ENCODE data around the gene TRIM58.

Gene TRIM58, protein sequence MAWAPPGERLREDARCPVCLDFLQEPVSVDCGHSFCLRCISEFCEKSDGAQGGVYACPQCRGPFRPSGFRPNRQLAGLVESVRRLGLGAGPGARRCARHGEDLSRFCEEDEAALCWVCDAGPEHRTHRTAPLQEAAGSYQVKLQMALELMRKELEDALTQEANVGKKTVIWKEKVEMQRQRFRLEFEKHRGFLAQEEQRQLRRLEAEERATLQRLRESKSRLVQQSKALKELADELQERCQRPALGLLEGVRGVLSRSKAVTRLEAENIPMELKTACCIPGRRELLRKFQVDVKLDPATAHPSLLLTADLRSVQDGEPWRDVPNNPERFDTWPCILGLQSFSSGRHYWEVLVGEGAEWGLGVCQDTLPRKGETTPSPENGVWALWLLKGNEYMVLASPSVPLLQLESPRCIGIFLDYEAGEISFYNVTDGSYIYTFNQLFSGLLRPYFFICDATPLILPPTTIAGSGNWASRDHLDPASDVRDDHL

DNA sequence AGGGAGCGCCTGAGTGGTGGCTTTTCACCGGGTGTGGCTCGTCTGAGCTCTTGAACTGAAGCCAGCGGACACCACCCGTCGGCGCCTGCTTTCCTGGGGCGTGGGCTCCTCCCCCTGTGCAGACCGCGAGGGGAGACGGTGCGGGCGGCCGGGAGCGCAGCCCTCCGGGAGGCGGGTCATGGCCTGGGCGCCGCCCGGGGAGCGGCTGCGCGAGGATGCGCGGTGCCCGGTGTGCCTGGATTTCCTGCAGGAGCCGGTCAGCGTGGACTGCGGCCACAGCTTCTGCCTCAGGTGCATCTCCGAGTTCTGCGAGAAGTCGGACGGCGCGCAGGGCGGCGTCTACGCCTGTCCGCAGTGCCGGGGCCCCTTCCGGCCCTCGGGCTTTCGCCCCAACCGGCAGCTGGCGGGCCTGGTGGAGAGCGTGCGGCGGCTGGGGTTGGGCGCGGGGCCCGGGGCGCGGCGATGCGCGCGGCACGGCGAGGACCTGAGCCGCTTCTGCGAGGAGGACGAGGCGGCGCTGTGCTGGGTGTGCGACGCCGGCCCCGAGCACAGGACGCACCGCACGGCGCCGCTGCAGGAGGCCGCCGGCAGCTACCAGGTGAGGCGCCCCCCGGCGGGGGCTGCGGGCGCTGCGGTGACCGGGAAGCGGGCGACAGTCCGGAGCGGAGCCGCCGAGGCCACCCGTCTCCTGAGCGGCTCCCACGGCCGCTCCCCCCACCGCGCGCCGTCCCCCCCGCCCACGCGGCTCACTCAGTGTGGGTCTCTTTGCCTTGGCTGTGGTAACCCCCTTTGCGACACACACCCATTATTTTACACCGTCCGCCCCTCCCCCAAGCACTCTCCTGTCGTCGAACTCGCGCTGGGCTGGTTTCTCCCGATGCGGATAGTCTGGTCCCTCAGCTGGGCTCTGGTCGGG, at the start of gene TRIM58:
TRIM58 (plus strand) TSS at position 119 of the 916 bp plus-strand sequence; CDS start at position 179, 60 bp downstream.
- no peak for FAIRE-seq

DNA sequence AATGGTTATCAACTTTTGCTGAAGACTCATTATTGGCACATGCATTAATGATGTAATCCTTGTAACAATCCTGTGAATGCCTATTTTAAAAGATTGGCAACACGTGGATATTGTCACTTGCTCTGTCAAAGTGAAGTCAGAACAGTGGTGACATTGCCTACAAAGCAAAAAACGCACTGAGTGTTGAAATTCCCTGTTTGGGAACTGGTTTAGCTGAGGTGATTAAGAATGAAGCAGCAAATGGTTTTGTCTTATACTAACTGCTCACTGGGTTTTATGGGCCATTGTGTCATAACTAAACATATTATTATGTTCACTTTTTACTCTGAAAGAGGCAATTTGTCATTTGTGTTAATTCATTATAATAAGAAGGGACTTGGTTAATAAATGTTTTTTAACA, 44.4 kb upstream of the TRIM58 start:
- no peak for FAIRE-seq

DNA sequence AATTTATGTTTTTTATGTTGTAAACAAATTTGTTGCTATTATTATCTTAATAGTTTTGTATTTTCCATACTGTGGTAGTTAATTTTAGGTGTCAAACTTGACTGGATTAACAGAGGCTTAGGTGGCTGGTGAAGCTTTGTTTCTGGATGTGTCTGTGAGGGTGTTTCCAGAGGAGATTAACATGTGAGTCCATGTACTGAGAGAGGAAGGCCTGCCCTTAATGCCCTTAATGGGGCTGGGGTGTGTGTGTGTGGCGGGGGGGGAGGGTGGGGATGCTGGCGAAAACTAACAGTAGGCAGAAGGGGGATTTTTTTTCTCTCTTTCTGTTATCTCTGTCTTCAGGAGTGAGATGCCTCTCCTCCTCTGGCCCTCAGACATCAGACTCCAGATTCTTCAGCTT, 34.9 kb upstream of the TRIM58 start:
- FAIRE-seq = no peak

DNA sequence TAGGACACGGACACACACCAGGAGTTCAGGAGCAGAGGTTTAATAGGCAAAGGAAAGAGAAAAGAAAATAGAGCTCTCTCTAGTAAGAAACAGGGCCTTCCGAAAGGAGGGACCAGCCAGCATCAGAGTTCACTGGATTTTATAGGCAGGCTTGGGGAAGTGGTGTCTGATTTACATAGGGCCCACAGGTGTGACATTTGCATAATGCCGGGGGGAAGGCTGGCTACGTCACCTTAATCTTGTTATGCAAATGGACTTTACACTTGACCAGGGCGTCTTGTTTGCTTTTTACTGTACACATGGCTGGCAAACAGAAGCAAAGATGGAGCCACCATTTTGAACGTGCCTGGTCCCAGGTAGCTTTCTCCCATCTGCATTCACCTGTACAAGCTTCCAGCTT, 33.0 kb upstream of the TRIM58 start, which contains the start of gene OR14A16:
OR14A16 (minus strand) TSS at position 97 of the 400 bp plus-strand sequence. CDS start 8,390 bp downstream, outside the sequence.
- FAIRE-seq = no peak

DNA sequence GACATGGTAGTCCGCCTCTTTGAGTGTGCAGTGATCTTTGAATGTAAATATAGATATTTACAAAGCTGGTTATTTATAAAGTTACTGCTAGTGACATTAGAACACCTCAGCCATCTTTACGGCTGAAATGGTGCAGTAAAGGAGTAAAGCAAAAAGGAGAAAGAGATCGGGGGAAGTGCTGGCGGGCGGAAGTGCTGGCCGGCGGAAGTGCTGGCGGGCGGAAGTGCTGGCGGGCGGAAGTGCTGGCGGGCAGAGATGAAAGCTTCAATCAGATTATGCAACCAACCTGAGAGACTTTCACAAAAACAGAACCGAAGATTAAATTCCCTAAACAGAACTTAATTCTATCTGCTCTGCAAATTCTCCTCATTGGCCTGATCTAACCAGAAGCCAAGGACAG, 31.6 kb upstream of the TRIM58 start:
- FAIRE-seq = no peak

DNA sequence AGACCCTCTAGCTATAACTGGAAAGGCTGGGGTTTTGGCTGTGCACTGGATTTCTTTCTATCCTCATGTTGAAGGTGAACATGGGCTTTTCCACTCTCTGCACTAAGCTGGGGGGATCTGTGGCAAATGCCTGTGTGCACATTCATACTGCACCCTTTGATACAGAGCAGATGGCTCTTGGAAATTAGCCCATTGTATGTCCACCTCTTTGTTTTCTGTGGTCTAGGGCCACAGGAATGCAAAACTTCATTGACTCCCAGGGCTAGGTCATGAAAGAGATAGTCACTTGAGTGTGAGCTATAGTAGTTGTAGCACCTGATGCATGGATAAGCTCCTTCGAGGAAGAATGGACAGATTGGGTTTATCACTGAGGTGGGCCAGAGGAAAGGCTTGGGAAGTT, 27.3 kb upstream of the TRIM58 start:
- no peak for FAIRE-seq

DNA sequence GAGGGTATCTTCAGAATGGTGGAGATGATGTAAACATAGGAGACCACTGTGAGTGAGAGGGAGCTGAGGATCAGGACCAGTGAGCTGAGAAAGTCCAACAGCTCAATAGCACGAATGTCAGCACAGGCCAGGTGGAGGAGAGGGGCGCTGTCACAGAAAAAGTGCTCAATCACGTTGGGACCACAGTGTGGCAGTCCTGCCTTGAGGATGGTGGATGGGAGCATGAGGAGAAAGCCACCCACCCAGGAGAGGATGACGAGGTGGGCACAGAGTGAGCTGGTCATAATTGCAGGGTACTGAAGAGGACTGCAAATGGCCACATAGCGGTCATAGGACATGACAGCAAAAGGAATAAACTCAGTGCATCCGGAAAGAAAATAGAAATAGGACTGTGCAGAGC, 23.4 kb upstream of the TRIM58 start:
- FAIRE-seq = no peak

DNA sequence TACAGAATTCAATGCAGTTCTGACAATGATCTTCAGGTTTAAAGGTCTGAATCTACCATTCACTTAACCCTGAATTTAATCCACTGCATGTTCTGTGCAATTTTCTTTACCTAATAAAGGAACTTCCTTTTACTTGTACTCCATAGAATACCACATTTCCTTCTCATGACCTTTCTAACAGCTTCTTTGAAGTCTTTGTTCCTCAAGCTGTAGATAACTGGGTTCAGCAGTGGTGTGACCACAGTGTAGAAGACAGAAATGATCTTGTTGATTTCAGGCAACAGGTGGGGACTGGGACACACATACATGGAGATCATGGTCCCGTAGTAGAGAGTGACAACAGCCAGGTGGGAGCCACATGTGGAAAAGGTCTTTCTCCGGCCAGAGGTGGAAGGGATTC, 16.2 kb upstream of the TRIM58 start:
- FAIRE-seq = no peak

DNA sequence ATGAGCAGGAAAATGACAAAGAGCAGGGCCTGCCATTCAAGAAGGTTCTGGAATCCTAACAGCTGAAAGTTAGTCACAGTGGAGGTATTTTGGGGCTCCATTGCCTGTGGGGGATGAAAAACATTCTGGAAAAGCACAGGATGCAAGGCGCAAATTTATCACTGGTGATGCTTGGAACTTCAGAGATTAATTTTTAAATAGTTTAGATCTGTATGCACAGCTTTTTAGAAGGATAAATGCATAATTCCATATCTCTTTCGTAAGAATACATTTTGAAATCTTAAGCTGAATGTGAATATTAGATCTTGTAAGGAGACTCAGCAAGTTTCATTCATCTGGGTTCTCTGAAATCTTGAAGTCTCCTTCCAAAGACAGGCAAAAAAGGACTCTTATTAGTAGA, 15.2 kb upstream of the TRIM58 start, which contains the start of gene OR11L1:
OR11L1 (minus strand) TSS at position 101 of the 400 bp plus-strand sequence; CDS start at position 101, 0 bp downstream.
- no peak for FAIRE-seq

DNA sequence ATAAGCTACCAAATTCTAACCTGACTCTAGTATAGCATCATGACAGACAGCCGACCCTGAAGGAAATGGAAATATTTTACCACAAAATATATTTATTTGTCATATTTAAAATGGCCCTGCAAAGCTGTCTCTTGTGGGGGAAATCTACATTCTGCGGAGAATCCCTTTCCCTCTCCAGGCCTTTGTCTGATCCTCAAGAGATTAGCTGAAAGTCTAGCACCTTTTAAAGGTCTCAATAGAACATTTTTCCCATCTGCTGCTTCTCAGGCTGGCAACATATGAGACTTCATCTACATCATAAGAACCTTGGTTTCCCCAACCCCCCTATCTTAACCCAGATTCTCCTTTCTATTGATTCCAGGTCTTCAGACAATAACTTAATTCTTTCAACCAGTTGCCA, 13.6 kb upstream of the TRIM58 start:
- FAIRE-seq = no peak

DNA sequence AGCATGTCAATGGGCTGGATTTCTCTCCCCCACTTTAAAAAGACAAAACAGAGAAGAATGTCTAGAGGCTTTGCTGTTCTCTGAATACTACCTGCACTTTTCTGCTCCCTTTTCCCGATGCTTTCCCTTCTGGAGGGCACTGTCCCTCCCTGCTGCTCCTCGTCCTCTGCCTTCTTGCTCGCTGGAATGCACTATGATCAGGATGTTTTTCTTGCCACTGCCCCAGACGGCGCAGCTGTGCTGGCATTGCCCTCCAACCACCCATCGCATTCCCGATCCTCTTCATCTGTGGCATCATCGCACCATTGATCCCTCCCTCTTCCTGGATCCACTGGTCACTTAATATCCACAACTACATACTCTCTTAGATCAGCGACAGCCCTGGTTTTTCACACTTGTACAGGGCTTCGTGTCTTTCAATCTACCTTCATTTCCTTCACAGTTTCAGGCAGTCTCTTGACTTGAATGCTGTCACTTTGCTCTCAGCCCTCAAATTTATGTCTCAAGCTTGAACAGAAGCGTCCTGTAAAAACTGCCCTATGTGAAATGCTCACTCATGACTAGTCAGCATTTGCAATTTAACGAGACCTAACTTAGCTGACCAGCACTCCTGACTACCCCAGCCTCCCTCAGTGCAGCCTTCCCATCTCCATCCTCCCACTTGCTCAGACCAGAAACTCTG, 11.8 kb upstream of the TRIM58 start:
- FAIRE-seq = no peak

DNA sequence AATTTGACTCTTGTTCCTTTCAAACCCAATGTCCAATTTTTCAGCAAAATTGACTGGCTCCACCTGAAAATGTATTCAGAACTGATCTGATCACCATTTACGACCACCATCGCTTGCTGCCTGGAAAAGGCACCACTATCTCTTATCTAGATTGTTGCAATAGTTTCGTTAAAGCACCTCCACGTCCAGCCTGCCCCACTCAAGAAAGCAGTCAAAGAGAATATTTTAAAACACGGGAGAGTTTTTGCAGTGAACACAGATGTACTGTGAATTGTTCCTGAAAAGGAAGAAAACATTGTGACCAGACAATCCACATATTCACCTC, 11.3 kb upstream of the TRIM58 start:
- no peak for FAIRE-seq

DNA sequence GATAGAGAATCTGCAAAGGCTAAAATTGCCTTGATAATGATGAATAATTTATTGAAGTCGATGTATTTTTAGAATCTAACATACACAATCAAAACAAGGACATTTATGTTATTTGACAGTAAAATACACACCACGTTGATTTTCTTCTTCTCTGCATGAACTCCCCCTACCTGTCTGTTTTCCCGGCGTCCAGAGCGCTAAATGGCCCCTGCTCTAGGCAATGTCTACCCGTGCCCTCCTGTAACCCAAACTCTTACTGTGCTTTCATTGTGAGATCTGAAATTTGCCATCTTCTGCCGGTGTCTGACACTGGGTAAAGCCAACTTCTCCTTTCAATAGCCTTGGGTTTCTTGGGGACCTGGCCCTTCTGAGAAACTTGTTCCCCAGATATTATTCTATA, 8.6 kb upstream of the TRIM58 start:
- FAIRE-seq = no peak

DNA sequence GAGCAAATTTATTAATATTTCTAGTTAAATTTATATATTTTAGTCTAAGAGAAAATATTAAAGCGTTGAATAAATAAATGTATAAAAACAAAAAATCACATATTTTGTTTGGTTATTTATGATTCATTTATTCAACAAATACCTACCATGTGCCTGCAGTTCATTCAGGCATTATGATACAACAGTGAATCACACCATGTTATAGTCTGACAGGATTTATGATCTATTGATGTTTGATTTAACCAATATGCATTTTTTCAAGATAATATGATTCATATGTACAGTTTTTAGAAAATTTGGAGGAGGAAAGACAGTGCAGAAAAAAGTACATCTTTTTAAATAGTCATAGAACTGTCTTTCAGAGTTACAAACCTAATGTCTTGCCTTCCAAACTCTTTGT, 7.4 kb upstream of the TRIM58 start:
- no peak for FAIRE-seq

DNA sequence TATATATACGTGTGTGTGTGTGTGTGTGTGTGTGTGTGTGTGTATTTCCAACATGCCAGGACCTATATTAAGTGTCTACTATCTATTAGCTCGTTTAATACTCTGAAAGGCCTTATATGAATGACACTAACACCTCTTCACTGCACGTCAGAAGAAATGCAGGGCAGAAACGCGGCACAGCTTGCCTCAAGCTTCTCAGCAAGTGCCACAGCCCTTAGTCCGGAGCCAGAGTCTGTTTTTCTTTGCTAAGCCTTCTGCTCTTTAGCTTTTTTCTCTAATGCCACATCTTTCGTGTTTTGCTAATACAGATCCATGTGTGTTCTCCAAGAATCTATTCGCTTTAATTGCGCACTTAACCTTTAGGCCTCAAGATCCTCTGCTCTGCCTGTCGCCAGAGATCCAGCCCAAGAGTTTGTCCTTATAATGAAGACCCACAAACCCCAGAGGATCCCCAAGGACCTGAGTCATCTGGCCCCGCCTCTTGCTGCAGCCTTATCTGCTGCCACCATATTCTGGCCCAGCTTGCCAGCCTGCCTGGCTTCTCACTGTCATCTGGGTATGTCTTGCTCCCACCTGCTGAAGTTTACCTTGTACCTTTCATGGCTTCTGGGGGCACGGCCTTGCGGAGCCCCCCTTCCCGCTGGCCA, 2.0 kb upstream of the TRIM58 start:
- no peak for FAIRE-seq

DNA sequence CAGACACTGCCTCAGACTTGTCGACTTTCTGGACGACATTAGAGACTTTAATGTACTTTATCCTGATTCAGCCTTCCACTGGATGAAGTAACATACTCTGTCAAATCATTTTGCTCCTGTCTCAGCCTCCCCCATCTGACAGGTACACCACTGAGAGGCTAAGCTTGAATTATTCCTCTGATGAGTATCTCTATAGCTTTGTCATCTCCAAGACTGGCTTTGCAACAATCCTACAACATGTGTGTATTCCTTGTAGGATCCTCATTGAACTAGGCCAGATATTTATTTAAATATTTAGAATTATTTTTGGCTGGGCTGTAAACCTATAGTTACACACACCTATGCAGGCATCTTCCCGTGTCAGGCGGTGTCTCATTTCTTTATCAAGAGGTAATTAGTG, 1.1 kb upstream of the TRIM58 start:
- FAIRE-seq = no peak

DNA sequence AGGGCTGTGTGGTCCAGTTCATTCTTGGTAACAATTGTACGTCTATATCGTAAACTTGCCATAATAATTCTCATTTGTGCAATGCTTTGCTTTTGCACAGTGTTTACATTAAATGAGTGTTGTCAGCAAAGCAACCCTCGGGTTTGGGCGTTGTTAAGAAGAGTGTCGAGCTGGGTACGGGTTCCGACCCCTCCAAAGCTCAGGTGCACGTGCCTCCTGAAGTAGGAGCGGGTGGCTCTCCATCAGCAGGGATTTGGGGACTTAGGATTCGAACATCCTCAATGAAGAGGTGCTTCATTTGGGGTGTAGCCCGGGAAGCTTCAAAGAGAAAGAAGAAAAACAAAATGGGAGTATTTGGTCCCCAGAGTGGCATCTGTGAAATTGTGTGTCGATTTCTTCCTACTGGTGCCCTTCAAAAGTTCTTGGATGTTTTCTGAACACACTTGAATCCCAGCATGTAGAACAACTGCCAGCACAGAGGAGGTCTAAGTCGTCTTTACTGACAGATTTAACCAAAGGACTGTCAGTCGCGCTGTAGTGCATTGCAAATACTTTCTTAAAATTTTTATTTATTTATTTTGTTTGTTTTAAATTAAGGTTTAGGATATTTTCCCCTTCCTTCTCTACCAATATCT, 1.1 kb downstream of the TRIM58 start:
- no peak for FAIRE-seq

DNA sequence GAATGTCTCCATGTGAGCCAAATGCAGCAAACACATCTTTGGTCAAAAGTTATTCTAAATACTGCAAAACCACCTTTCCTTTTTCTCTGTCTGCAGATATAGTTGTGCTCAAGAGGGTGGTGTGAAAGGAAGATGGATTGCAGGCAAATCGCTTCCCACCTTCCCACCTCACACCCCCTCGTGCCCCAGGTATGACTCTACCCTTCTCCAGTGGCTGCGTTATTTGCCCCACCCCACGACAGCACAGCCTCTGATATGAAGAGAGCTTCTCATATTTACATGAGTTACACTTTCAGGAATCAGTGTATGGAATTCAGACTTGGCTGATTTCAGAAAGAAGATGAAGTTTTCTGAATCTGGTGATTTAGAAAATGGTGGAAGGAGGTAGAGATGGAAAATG, 5.8 kb downstream of the TRIM58 start:
- no peak for FAIRE-seq

DNA sequence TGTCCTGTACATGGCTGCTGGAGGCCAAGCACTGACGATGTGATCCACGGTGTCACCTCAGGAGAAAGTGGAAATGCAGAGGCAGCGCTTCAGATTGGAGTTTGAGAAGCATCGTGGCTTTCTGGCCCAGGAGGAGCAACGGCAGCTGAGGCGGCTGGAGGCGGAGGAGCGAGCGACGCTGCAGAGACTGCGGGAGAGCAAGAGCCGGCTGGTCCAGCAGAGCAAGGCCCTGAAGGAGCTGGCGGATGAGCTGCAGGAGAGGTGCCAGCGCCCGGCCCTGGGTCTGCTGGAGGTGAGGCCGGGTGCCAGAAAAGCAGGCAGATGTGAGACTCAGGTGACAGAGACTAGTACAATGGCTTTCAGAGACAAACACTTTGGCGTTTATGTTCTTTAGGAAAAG, 7.7 kb downstream of the TRIM58 start:
- FAIRE-seq = no peak

DNA sequence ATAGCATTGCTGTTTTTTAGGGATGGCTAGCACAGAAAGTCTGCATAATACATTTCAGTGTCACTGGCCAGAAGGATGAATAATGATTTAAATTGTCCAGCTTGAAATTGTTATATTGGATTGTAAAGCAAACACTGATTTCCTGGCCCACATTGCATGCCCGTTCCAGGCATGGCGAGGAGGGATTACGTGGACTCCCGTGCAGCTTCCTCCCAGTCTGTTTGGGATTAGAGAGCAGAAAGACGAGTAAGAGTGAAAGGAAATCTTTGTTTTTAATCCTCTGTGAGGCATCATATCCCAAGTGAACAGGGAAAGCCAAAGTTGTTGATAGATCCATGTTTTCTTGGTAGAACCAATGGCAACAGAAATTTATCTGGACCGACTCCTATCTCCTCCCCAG, 8.4 kb downstream of the TRIM58 start:
- no peak for FAIRE-seq

DNA sequence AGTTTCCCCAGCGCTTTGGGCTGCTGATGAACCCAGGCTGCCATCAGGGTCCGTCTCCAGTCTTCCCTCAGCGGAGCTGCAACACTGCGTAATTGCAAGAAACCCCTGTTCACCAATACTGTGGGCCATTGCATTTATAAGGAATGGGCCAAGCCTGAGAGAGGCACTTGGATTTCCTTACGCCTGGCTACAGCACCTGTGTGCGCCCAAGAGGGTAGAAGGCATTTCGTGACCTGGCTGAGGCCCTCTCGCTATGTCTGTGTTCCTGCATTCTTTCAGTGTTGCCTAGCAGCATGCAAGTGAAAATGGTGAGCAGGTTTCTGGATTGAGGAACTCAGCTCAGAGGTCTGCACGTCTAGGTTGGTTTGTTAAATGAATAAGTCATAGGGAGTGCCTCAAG, 26.4 kb downstream of the TRIM58 start:
- FAIRE-seq = no peak

DNA sequence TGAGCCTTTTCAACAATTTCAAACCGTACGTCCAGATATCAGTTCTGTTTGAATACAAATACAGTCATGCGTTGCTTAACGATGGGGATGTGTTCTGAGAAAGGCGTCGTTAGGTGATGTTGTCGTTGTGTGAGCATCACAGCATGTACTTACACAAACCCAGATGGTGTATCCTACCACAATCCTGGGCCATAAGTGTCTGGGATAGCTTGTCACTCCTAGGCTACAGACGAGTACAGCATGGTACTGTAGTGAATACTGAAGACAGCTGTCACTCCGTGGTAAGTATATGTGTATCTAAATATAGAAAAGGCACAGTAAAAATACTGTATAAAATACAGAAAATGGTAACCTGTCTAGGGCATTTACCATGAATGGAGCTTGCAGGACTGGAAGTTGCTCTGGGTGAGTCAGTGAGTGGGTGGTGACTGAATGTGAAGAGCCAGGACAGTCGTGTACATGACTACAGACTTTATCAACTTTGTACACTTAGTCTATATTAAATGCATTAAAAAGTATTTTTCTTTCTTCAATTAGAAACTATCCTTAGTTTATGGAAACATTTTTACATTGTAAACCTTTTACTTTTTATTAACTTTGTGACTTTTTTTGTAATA, 27.9 kb downstream of the TRIM58 start:
- FAIRE-seq = no peak

Measured in islet of Langerhans (tissue), 1 donor.